K562 (cell line): ENCODE measurements around the gene FILIP1L. TPM values are rescaled to one million over a fixed set of nuclear protein-coding genes. Genes with fewer than 3 reads are reported as not detected.

Experiments
- HES1 ChIP-seq: fragments of 450-650 bp; IDR thresholded peaks from 2 replicates; pipeline ENCODE4 v1.6.1; 2016; ENCODE audit warnings: low read depth, mild to moderate bottlenecking, moderate library complexity
- KLF16 ChIP-seq: IDR thresholded peaks from 2 replicates; pipeline ENCODE4 v1.6.1; 2016; ENCODE audit warnings: antibody characterized with exemption
- MGA ChIP-seq: fragments of 450-650 bp; IDR thresholded peaks from 2 replicates; pipeline ENCODE4 v1.6.1; 2016; ENCODE audit warnings: mild to moderate bottlenecking, moderate library complexity
- MLX ChIP-seq, 2 experiments: fragments of 450-650 bp in 1 of 2; sonication (generic) in 1 of 2; formaldehyde crosslinking; conservative IDR thresholded peaks; 2 replicates each; pipeline versions ENCODE4 v1.4.0 to v1.8.1; 2020 to 2022; ENCODE audit warnings: mild to moderate bottlenecking in 1 of 2, missing genetic modification reagents in 1 of 2
- MTA1 ChIP-seq: fragments of 450-650 bp; IDR thresholded peaks from 2 replicates; pipeline ENCODE4 v1.6.1; 2017; ENCODE audit warnings: borderline replicate concordance
- POLR2A ChIP-seq: fragments of 450-650 bp; conservative IDR thresholded peaks from 2 replicates; pipeline ENCODE4 v1.6.1; 2016
- SNIP1 ChIP-seq: fragments of 450-650 bp; IDR thresholded peaks from 2 replicates; pipeline ENCODE4 v1.7.1; 2017; ENCODE audit warnings: low read depth, mild to moderate bottlenecking
- STAT5B ChIP-seq: fragments of 250-450 bp; sonication (Bioruptor Pico); IDR thresholded peaks from 2 replicates; pipeline ENCODE4 v1.8.0; 2021; ENCODE audit warnings: mild to moderate bottlenecking, inconsistent platforms
- ZBTB11 ChIP-seq, 3 experiments: fragments of 200-800 bp in 1 of 3; fragments of 250-450 bp in 1 of 3; fragments of 450-650 bp in 1 of 3; sonication (Bioruptor Pico) in 1 of 3; sonication (Bioruptor generic) in 1 of 3; formaldehyde crosslinking in 1 of 3; IDR thresholded peaks; 2 replicates each; pipeline versions ENCODE4 v1.6.1 to v1.8.0; 2016 to 2022; ENCODE audit warnings: mild to moderate bottlenecking in 2 of 3, missing genetic modification characterization in 2 of 3, missing compliant biosample characterization in 1 of 3, moderate library complexity in 1 of 3
- ZNF695 ChIP-seq: fragments of 450-650 bp; formaldehyde crosslinking; IDR thresholded peaks from 2 replicates; pipeline ENCODE4 v1.4.0; 2020; ENCODE audit warnings: mild to moderate bottlenecking, moderate library complexity
- polyA plus RNA-seq, 8 experiments: library from polyadenylated mRNA; depleted of rRNA in 4 of 8; stranded (reverse) in 5 of 8; unstranded in 3 of 8; fragments of >200 nt; fragmentation: Nextera tagmentation in 2 of 8; fragmentation: Illumina TruSeq in 1 of 8; extraction: Ambion mirVana in 2 of 8; extraction: Trizol in 1 of 8; gene quantifications; 2 replicates each; pipeline versions ENCODE4 v1.2.1 to v1.2.3, GENCODE V29; 2011 to 2014; ENCODE audit warnings: inconsistent platforms in 1 of 8, missing spikeins in 1 of 8
- total RNA-seq, 7 experiments: library from RNA; depleted of rRNA in 6 of 7; stranded (reverse); fragments of >200 nt in 6 of 7; fragmentation: Illumina TruSeq in 2 of 7; extraction: Trizol in 2 of 7; gene quantifications; 2 replicates each; pipeline versions ENCODE4 v1.2.1 to v1.2.3, GENCODE V29; 2011 to 2021; ENCODE audit warnings: low replicate concordance in 1 of 7

FILIP1L gene
- total and polyA plus RNA-seq, 9 of the 15 experiments (the other 6 are each of a cell fraction or from before 2014, with no cell fraction given) = 0.50 to 2.1 (median 1.1) TPM

GRCh38 chr3:100089812-100090668 lies 24.3 kb downstream of the FILIP1L start (continued):
- TF ChIP-seq MGA = peak; percentile 16; the same call in 1 of the 2 replicates
- no peak for TF ChIP-seq ZNF695
- TF ChIP-seq ZBTB11 (CRISPR knock-in tag; IDR thresholded peaks at IDR 0.05) = 0 out of 6 replicates have a peak, but pooled peaks of 1 of the 3 experiments have one; percentile 17
- 0 out of 2 replicates have a peak, but pooled peaks have one; percentile 50 for TF ChIP-seq MTA1
- no peak for TF ChIP-seq POLR2A
- TF ChIP-seq STAT5B = no peak
- TF ChIP-seq HES1 = peak; percentile 72
- TF ChIP-seq SNIP1 = no peak
- TF ChIP-seq KLF16 = peak; percentile 38; the same call in 1 of the 2 replicates
- TF ChIP-seq MLX (CRISPR knock-in tag; conservative IDR thresholded peaks at IDR 0.05) = no peak
